HepG2 (cell line): ENCODE data around the gene TPPP2. TPM values are rescaled to one million over a fixed set of nuclear protein-coding genes. Genes with fewer than 3 reads are reported as not detected.

Source experiments
- ATAC-seq: fragments of 200-7000 bp; cut with Tn5 transposase; 3 replicates; pipeline ENCODE4 v1.9.1; 2020; ENCODE audit warnings: mild to moderate bottlenecking, moderate library complexity
- BruUV-seq: library from RNA; stranded (reverse); fragments of 400-500 nt; replicated peaks from 2 replicates; lab custom pipeline; 2021; lab: Mats Ljungman, UMichigan
- CTCF ChIA-PET: fragments of 300-600 bp; formaldehyde crosslinking; extraction: SDS; loops from one replicate; lab custom pipeline; 2021; ENCODE audit warnings: low total read pairs, inconsistent platforms, low intra/inter-chr PET ratio; lab: Yijun Ruan, JAX
- POLR2A ChIA-PET: fragments of 350-600 bp; sonication (Branson Sonifier 250); formaldehyde crosslinking; loops from one replicate; lab custom pipeline; 2020; ENCODE audit warnings: antibody characterized with exemption, inconsistent platforms; lab: Yijun Ruan, JAX
- DNase-seq: peaks from one replicate; pipeline ENCODE4 v3.0.0-alpha.2; 2015; ENCODE audit warnings: low spot score
- FAIRE-seq: peaks from 3 replicates; lab custom pipeline; 2011; peaks lifted over from hg19 to GRCh38; lab: Jason Lieb, UNC
- H2AFZ ChIP-seq: one replicate; pipeline ENCODE4 v1.6.1; 2011; ENCODE audit warnings: low read length, inconsistent platforms
- H3K27ac ChIP-seq: fragments of 300-600 bp; 3 replicates; pipeline ENCODE4 v1.8.0; 2011; ENCODE audit warnings: mixed run types, mild to moderate bottlenecking, mixed read lengths, low read length, inconsistent platforms; ENCODE audit not compliant: insufficient read depth; ENCODE audit errors: extremely low read length
- H3K27me3 ChIP-seq, 2 experiments: fragments of 200-600 bp in 1 of 2; 2 replicates in 1 of 2; 3 replicates in 1 of 2; pipeline versions ENCODE4 v1.6.0 to v1.8.0; 2011; ENCODE audit warnings: low read length in 2 of 2, mild to moderate bottlenecking in 2 of 2, moderate library complexity in 2 of 2, inconsistent platforms in 1 of 2; ENCODE audit not compliant: insufficient read depth in 2 of 2, control insufficient read depth in 1 of 2
- H3K36me3 ChIP-seq, 2 experiments: fragments of 200-600 bp in 1 of 2; replicated peaks in 1 of 2; 2 replicates in 1 of 2; 3 replicates in 1 of 2; pipeline versions ENCODE4 v1.5.1 to v1.8.0; 2011; ENCODE audit warnings: low read length in 2 of 2, inconsistent platforms in 1 of 2; ENCODE audit not compliant: insufficient read depth in 2 of 2, control insufficient read depth in 1 of 2
- H3K4me1 ChIP-seq: 2 replicates; pipeline ENCODE4 v1.5.1; 2012; ENCODE audit warnings: low read length, inconsistent platforms; ENCODE audit not compliant: insufficient read depth
- H3K4me2 ChIP-seq: 2 replicates; pipeline ENCODE4 v1.6.0; 2011; ENCODE audit warnings: low read depth, low read length, inconsistent platforms
- H3K4me3 ChIP-seq, 3 experiments: fragments of 200-600 bp in 1 of 3; sonication (generic), shearing (Covaris generic) in 1 of 3; replicated peaks in 1 of 3; 2 replicates each; pipeline ENCODE4 v1.5.1; 2011 to 2016; ENCODE audit warnings: low read length in 3 of 3, inconsistent platforms in 2 of 3, low read depth in 2 of 3, mild to moderate bottlenecking in 2 of 3, control low read depth in 1 of 3, mixed read lengths in 1 of 3; ENCODE audit not compliant: insufficient read depth in 1 of 3
- H3K79me2 ChIP-seq: one replicate; pipeline ENCODE4 v1.6.1; 2011; ENCODE audit warnings: low read length, inconsistent platforms; ENCODE audit not compliant: insufficient read depth
- H3K9ac ChIP-seq: 2 replicates; pipeline ENCODE4 v1.6.0; 2011; ENCODE audit warnings: mild to moderate bottlenecking, low read depth, low read length, inconsistent platforms; ENCODE audit not compliant: insufficient read depth
- H3K9me3 ChIP-seq: 2 replicates; pipeline ENCODE4 v1.5.1; 2012; ENCODE audit warnings: mild to moderate bottlenecking, low read length
- H4K20me1 ChIP-seq: 2 replicates; pipeline ENCODE4 v1.6.0; 2011; ENCODE audit warnings: inconsistent platforms, mild to moderate bottlenecking, low read length, moderate library complexity; ENCODE audit not compliant: insufficient read depth
- CHCHD3 ChIP-seq: sonication (generic); formaldehyde crosslinking; IDR thresholded peaks from 2 replicates; pipeline ENCODE4 v1.8.0; 2022; ENCODE audit warnings: mild to moderate bottlenecking, missing genetic modification reagents, moderate library complexity
- FOXA1 ChIP-seq, 2 experiments: fragments of 450-650 bp in 1 of 2; sonication (generic) in 1 of 2; formaldehyde crosslinking in 1 of 2; IDR thresholded peaks; 2 replicates each; pipeline versions ENCODE4 v1.4.0 to v1.6.1; 2016 to 2020; ENCODE audit warnings: missing genetic modification reagents in 1 of 2
- HNF4G ChIP-seq, 2 experiments: sonication (generic) in 1 of 2; formaldehyde crosslinking in 1 of 2; IDR thresholded peaks; 2 replicates each; pipeline versions ENCODE4 v1.4.0 to v1.6.1; 2011 to 2020; ENCODE audit warnings: borderline replicate concordance in 2 of 2, low read depth in 2 of 2, mild to moderate bottlenecking in 2 of 2, low read length in 1 of 2, missing genetic modification reagents in 1 of 2, moderate library complexity in 1 of 2
- NR3C1 ChIP-seq: sonication (generic); formaldehyde crosslinking; IDR thresholded peaks from 2 replicates; pipeline ENCODE4 v1.4.0; 2020; ENCODE audit warnings: missing genetic modification reagents
- RCOR2 ChIP-seq: IDR thresholded peaks from 2 replicates; pipeline ENCODE4 v1.6.1; 2016; ENCODE audit warnings: missing biosample characterization, missing genetic modification reagents
- YEATS2 ChIP-seq: sonication (generic); formaldehyde crosslinking; IDR thresholded peaks from 2 replicates; pipeline ENCODE4 v1.4.0; 2020; ENCODE audit warnings: missing genetic modification reagents, borderline replicate concordance
- ZFP1 ChIP-seq: IDR thresholded peaks from 2 replicates; pipeline ENCODE4 v1.6.1; 2016
- ZNF879 ChIP-seq: sonication (generic); formaldehyde crosslinking; IDR thresholded peaks from 2 replicates; pipeline ENCODE4 v1.8.1; 2023; ENCODE audit warnings: missing genetic modification reagents
- WGBS: methylation state at CpG from one replicate; pipeline ENCODE4 v1.1.6; 2017; ENCODE audit warnings: low lambda C conversion rate; 5-methylcytosine and 5-hydroxymethylcytosine counted together
- in situ Hi-C: cut with HindIII; loops from 2 replicates; pipeline ENCODE4 v1.10.0; 2017; ENCODE audit warnings: low pct_unique_long_range_greater_than_20kb; ENCODE audit not compliant: extremely low pct_ligation_motif_present
- intact Hi-C: fragments of 100-400 bp; cut with micrococcal nuclease; formaldehyde crosslinking; loops from one replicate; pipeline ENCODE4 v1.10.0; 2022; ENCODE audit not compliant: unreplicated experiment
- polyA plus RNA-seq, 8 experiments: library from polyadenylated mRNA; depleted of rRNA in 3 of 8; stranded (reverse) in 7 of 8; unstranded in 1 of 8; fragments of >200 nt; fragmentation: Illumina TruSeq in 4 of 8; extraction: Trizol in 4 of 8; gene quantifications; 2 replicates each; pipeline versions ENCODE4 v1.2.1 to v1.2.3, GENCODE V29; 2011 to 2016; ENCODE audit warnings: low read depth in 4 of 8, missing spikeins in 1 of 8, mixed read lengths in 1 of 8; ENCODE audit not compliant: insufficient read depth in 1 of 8
- total RNA-seq, 5 experiments: library from RNA; depleted of rRNA; stranded (reverse); fragments of >200 nt; fragmentation: Illumina TruSeq; extraction: Trizol; gene quantifications; 2 replicates each; pipeline ENCODE4 v1.2.3, GENCODE V29; 2016; ENCODE audit warnings: low read depth in 1 of 5
- TF ChIP-seq, protein P1 (sequence below): sonication (generic); formaldehyde crosslinking; IDR thresholded peaks from 2 replicates; pipeline ENCODE4 v1.4.0; 2020; ENCODE audit warnings: missing genetic modification reagents
- TF ChIP-seq, protein P2 (sequence below): sonication (generic); formaldehyde crosslinking; IDR thresholded peaks from 2 replicates; pipeline ENCODE4 v1.8.0; 2022; ENCODE audit warnings: missing genetic modification reagents, mild to moderate bottlenecking, borderline replicate concordance
- TF ChIP-seq, protein P3 (sequence below): sonication (generic); IDR thresholded peaks from 2 replicates; pipeline ENCODE4 v1.6.1; 2016; ENCODE audit warnings: low read depth, borderline replicate concordance
- TF ChIP-seq, protein P4 (sequence below): sonication (generic); formaldehyde crosslinking; IDR thresholded peaks from 2 replicates; pipeline ENCODE4 v1.4.0; 2020; ENCODE audit warnings: missing genetic modification reagents, borderline replicate concordance
- TF ChIP-seq, protein P5 (sequence below): sonication (generic); formaldehyde crosslinking; IDR thresholded peaks from 2 replicates; pipeline ENCODE4 v1.8.0; 2022; ENCODE audit warnings: missing genetic modification reagents, low read depth, mild to moderate bottlenecking, borderline replicate concordance

The TPPP2 gene
- total and polyA plus RNA-seq, 2 of the 13 experiments (the other 11 are each of a cell fraction or from before 2014, with no cell fraction given), result 0.58 to 4.2 TPM

DNA sequence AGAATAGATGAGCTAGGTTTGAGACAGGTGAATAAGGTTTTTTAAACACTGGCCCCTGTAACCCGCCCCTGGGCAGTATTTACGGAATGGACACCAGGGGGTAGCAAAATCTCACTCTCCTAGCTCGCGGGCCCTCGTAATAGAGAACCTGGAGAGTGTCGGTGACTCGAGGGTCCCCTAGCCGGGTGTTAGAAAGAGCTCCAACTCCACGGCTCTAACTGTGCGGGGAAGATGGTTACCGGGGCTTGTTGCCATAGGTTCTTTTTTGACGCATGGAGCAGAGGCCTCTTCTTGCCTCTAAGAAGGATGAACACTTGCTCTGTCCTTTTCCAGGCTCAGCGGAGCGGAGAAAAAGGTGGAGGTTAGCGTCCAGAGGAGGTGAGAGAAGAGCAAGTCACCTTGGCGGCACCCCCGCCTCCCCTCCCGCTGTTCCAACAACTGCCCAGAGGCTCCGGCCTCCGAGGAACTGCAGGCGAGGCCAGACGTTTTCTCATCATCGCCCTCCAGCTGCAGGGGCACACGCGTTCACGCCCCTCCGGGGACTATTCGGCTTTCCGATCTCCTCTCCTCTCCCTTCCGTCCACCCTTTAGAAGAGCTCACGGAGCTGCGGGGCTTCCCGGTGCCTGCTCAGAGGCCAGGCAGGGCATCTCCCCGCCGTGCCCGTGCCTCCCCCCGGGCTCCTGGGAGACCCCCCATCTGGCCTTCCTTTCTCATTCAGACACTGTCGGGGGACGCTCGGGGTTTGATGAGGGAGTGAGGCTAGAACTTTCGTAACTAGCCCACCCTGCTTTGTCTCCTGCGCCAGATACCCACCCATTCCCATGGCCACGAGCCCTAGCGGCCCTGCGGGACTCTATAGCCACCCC, 38.7 kb downstream of the TPPP2 start:
- H3K4me2 ChIP-seq, result peak overlapping the region; percentile 87
- peaks cover 5 to 13% of the 10 kb centered on the region in 2 experiments; a peak in 4 of 5 replicates for H3K36me3 ChIP-seq
- H3K27ac ChIP-seq, result peak overlapping the region; percentile 77
- 20% methylated on average over 45 of the region's 45 CpGs for WGBS
- in situ Hi-C loops, result loop anchor here (5.0 kb wide), 1 partner anchor 34 kb away; the partner anchor contains the start of gene TMEM253
- ChIA-PET POLR2A (interaction anchor here (1.0 to 6.7 kb wide), 17 partner anchors 9 to 54 kb away, joined by 4 to 141 read pairs (median 7); partner anchors contain the start of genes TMEM253 and ZNF219), CTCF (interaction anchor here (0.7 to 7.5 kb wide), 6 partner anchors 13 to 54 kb away, joined by 4 to 135 read pairs (median 36); no protein-coding TSS in a partner anchor)
- peak overlapping the region; percentile 86 to 90 (median 87) for H3K4me3 ChIP-seq
- no peak overlapping the region for H2AFZ ChIP-seq
- BruUV-seq, result TSS peak; percentile 75
- H3K27me3 ChIP-seq, result peaks cover 0 to 7% of the 10 kb centered on the region in 2 experiments; a peak in 1 of 5 replicates
- peak; percentile 64 for FAIRE-seq
- H3K4me1 ChIP-seq, result peaks cover 61% of the 10 kb centered on the region
- peaks cover 6% of the 10 kb centered on the region for H3K79me2 ChIP-seq
- no peaks in the 10 kb centered on the region for H3K9me3 ChIP-seq
- intact Hi-C loops, result loop anchor here (1.0 to 5.0 kb wide), 4 partner anchors 14 to 124 kb away; no protein-coding TSS in a partner anchor
- DNase-seq, result peak; percentile 84
- ATAC-seq, result peak; percentile 69
- no peaks in the 10 kb centered on the region for H4K20me1 ChIP-seq
- H3K9ac ChIP-seq, result peak overlapping the region; percentile 80
- TF ChIP-seq ZFP1 (CRISPR knock-in tag), result peak; percentile 30; the same call in 1 of the 2 replicates
- TF ChIP-seq, protein P1, sequence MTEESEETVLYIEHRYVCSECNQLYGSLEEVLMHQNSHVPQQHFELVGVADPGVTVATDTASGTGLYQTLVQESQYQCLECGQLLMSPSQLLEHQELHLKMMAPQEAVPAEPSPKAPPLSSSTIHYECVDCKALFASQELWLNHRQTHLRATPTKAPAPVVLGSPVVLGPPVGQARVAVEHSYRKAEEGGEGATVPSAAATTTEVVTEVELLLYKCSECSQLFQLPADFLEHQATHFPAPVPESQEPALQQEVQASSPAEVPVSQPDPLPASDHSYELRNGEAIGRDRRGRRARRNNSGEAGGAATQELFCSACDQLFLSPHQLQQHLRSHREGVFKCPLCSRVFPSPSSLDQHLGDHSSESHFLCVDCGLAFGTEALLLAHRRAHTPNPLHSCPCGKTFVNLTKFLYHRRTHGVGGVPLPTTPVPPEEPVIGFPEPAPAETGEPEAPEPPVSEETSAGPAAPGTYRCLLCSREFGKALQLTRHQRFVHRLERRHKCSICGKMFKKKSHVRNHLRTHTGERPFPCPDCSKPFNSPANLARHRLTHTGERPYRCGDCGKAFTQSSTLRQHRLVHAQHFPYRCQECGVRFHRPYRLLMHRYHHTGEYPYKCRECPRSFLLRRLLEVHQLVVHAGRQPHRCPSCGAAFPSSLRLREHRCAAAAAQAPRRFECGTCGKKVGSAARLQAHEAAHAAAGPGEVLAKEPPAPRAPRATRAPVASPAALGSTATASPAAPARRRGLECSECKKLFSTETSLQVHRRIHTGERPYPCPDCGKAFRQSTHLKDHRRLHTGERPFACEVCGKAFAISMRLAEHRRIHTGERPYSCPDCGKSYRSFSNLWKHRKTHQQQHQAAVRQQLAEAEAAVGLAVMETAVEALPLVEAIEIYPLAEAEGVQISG (CRISPR knock-in tag), result no peak
- TF ChIP-seq YEATS2, result no peak; the same call in 1 of the 2 replicates
- TF ChIP-seq RCOR2 (CRISPR knock-in tag), result peak; percentile 21; the same call in 1 of the 2 replicates
- TF ChIP-seq, protein P2, sequence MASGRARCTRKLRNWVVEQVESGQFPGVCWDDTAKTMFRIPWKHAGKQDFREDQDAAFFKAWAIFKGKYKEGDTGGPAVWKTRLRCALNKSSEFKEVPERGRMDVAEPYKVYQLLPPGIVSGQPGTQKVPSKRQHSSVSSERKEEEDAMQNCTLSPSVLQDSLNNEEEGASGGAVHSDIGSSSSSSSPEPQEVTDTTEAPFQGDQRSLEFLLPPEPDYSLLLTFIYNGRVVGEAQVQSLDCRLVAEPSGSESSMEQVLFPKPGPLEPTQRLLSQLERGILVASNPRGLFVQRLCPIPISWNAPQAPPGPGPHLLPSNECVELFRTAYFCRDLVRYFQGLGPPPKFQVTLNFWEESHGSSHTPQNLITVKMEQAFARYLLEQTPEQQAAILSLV (CRISPR knock-in tag), result no peak
- TF ChIP-seq, protein P3, sequence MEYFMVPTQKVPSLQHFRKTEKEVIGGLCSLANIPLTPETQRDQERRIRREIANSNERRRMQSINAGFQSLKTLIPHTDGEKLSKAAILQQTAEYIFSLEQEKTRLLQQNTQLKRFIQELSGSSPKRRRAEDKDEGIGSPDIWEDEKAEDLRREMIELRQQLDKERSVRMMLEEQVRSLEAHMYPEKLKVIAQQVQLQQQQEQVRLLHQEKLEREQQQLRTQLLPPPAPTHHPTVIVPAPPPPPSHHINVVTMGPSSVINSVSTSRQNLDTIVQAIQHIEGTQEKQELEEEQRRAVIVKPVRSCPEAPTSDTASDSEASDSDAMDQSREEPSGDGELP, result no peak
- no peak for TF ChIP-seq FOXA1 (IDR thresholded peaks at IDR 0.05)
- no peak for TF ChIP-seq FOXA1 (CRISPR knock-in tag; IDR thresholded peaks at IDR 0.05)
- TF ChIP-seq, protein P4, sequence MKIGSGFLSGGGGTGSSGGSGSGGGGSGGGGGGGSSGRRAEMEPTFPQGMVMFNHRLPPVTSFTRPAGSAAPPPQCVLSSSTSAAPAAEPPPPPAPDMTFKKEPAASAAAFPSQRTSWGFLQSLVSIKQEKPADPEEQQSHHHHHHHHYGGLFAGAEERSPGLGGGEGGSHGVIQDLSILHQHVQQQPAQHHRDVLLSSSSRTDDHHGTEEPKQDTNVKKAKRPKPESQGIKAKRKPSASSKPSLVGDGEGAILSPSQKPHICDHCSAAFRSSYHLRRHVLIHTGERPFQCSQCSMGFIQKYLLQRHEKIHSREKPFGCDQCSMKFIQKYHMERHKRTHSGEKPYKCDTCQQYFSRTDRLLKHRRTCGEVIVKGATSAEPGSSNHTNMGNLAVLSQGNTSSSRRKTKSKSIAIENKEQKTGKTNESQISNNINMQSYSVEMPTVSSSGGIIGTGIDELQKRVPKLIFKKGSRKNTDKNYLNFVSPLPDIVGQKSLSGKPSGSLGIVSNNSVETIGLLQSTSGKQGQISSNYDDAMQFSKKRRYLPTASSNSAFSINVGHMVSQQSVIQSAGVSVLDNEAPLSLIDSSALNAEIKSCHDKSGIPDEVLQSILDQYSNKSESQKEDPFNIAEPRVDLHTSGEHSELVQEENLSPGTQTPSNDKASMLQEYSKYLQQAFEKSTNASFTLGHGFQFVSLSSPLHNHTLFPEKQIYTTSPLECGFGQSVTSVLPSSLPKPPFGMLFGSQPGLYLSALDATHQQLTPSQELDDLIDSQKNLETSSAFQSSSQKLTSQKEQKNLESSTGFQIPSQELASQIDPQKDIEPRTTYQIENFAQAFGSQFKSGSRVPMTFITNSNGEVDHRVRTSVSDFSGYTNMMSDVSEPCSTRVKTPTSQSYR (CRISPR knock-in tag), result no peak
- TF ChIP-seq ZNF879 (CRISPR knock-in tag), result no peak
- TF ChIP-seq NR3C1 (CRISPR knock-in tag), result no peak
- TF ChIP-seq HNF4G (IDR thresholded peaks at IDR 0.05; ENCODE audit: borderline replicate concordance, low read depth, low read length), result no peak
- TF ChIP-seq HNF4G (CRISPR knock-in tag; IDR thresholded peaks at IDR 0.05; ENCODE audit: borderline replicate concordance, low read depth), result no peak
- no peak for TF ChIP-seq CHCHD3 (CRISPR knock-in tag)
- TF ChIP-seq, protein P5, sequence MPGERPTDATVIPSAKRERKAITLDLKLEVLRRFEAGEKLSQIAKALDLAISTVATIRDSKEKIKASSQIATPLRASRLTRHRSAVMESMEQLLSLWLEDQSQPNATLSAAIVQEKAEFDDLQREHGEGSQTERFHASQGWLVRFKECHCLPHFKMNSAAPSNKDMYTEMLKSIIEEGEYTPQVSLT (CRISPR knock-in tag), result no peak
